HCT116 (cell line): ENCODE data around the gene TSPAN7. TPM values are rescaled to one million over a fixed set of nuclear protein-coding genes. Genes with fewer than 3 reads are reported as not detected.

ENCODE experiments used
- ATAC-seq: fragments of 200-7000 bp; cut with Tn5 transposase; 2 replicates; pipeline ENCODE4 v1.9.1; 2020; ENCODE audit warnings: mild to moderate bottlenecking, moderate library complexity
- BruUV-seq: library from RNA; stranded (reverse); fragments of 400-500 nt; replicated peaks from 2 replicates; lab custom pipeline; 2021; lab: Mats Ljungman, UMichigan
- CTCF ChIA-PET: fragments of 300-600 bp; sonication (Branson Sonifier 250); formaldehyde crosslinking; loops from one replicate; lab custom pipeline; 2021; ENCODE audit warnings: antibody characterized with exemption; lab: Charles Lee
- POLR2A ChIA-PET: fragments of 300-600, 350-600 bp; sonication (Branson Sonifier 250); formaldehyde crosslinking; loops from one replicate; lab custom pipeline; 2021; ENCODE audit warnings: antibody characterized with exemption; lab: Charles Lee
- RAD21 ChIA-PET, 2 experiments: fragments of 300-600 bp; sonication (Branson Sonifier 250); formaldehyde crosslinking; loops; one replicate each; lab custom pipeline; 2023; ENCODE audit warnings: low total read pairs in 2 of 2; ENCODE audit not compliant: uncharacterized antibody in 2 of 2, unreplicated experiment in 2 of 2, low non-redundant PET in 1 of 2; lab: Charles Lee
- DNase-seq: peaks from one replicate; pipeline ENCODE4 v3.0.0-alpha.2; 2010; ENCODE audit warnings: low read depth, low spot score
- H2AFZ ChIP-seq: fragments of 200-600 bp; shearing (Covaris generic), sonication (generic); 2 replicates; pipeline ENCODE4 v1.6.1; 2017; ENCODE audit warnings: low read depth, mixed run types, mixed read lengths, antibody characterized with exemption, low read length; ENCODE audit not compliant: poor library complexity, severe bottlenecking
- H3K27ac ChIP-seq: 2 replicates; pipeline ENCODE4 v1.5.1; 2012; ENCODE audit warnings: low read depth, low read length
- H3K27me3 ChIP-seq: fragments of 200-600 bp; sonication (generic); 2 replicates; pipeline ENCODE4 v1.6.1; 2016; ENCODE audit warnings: mixed run types, low read length, mixed read lengths; ENCODE audit not compliant: insufficient read depth
- H3K36me3 ChIP-seq, 2 experiments: fragments of 200-500 bp in 1 of 2; fragments of 200-600 bp in 1 of 2; sonication (Bioruptor generic) in 1 of 2; sonication (generic) in 1 of 2; 2 replicates each; pipeline versions ENCODE4 v1.5.1 to v1.6.1; 2014 to 2016; ENCODE audit warnings: low read length in 2 of 2, inconsistent platforms in 1 of 2, mixed read lengths in 1 of 2, mixed run types in 1 of 2; ENCODE audit not compliant: insufficient read depth in 2 of 2, control insufficient read depth in 1 of 2
- H3K4me1 ChIP-seq, 2 experiments: fragments of 200-600 bp in 1 of 2; sonication (generic) in 1 of 2; 2 replicates each; pipeline versions ENCODE4 v1.5.1 to v1.6.1; 2012 to 2017; ENCODE audit warnings: low read length in 2 of 2, inconsistent platforms in 1 of 2, mild to moderate bottlenecking in 1 of 2, mixed read lengths in 1 of 2, mixed run types in 1 of 2, moderate library complexity in 1 of 2; ENCODE audit not compliant: insufficient read depth in 2 of 2, control insufficient read depth in 1 of 2
- H3K4me2 ChIP-seq: fragments of 200-600 bp; sonication (generic); 2 replicates; pipeline ENCODE4 v1.6.1; 2017; ENCODE audit warnings: mixed run types, low read length, mixed read lengths
- H3K4me3 ChIP-seq, 2 experiments: fragments of 200-600 bp in 1 of 2; sonication (generic) in 1 of 2; replicated peaks in 1 of 2; 2 replicates each; pipeline ENCODE4 v1.5.1; 2011 to 2016; ENCODE audit warnings: low read length in 2 of 2, control low read depth in 1 of 2, low read depth in 1 of 2, mild to moderate bottlenecking in 1 of 2, mixed read lengths in 1 of 2, mixed run types in 1 of 2
- H3K79me2 ChIP-seq: fragments of 200-600 bp; sonication (generic); 2 replicates; pipeline ENCODE4 v1.6.1; 2017; ENCODE audit warnings: mild to moderate bottlenecking, mixed run types, low read length, moderate library complexity, mixed read lengths; ENCODE audit not compliant: insufficient read depth
- H3K9ac ChIP-seq: fragments of 200-600 bp; sonication (generic); 2 replicates; pipeline ENCODE4 v1.6.1; 2016; ENCODE audit warnings: low read length, mixed read lengths
- H3K9me2 ChIP-seq: fragments of 200-600 bp; sonication (generic), shearing (Covaris generic); 2 replicates; pipeline ENCODE4 v1.6.1; 2017; ENCODE audit warnings: mixed run types, mild to moderate bottlenecking, moderate library complexity; ENCODE audit not compliant: insufficient read depth
- H3K9me3 ChIP-seq, 2 experiments: fragments of 200-500 bp in 1 of 2; fragments of 200-600 bp in 1 of 2; sonication (Bioruptor generic) in 1 of 2; sonication (generic) in 1 of 2; 2 replicates each; pipeline ENCODE4 v1.6.1; 2014 to 2017; ENCODE audit warnings: low read length in 2 of 2, mixed read lengths in 2 of 2, inconsistent platforms in 1 of 2, low read depth in 1 of 2, mild to moderate bottlenecking in 1 of 2, mixed run types in 1 of 2, moderate library complexity in 1 of 2; ENCODE audit not compliant: control insufficient read depth in 1 of 2, insufficient read depth in 1 of 2
- H4K20me1 ChIP-seq: fragments of 200-600 bp; sonication (generic), shearing (Covaris generic); 2 replicates; pipeline ENCODE4 v1.6.1; 2017; ENCODE audit warnings: mixed run types, mild to moderate bottlenecking, moderate library complexity; ENCODE audit not compliant: insufficient read depth
- CBX3 ChIP-seq: IDR thresholded peaks from 2 replicates; pipeline ENCODE4 v1.6.1; 2012; ENCODE audit warnings: low read depth
- CEBPB ChIP-seq: IDR thresholded peaks from 2 replicates; pipeline ENCODE4 v1.6.1; 2012; ENCODE audit warnings: low read depth
- EGR1 ChIP-seq: IDR thresholded peaks from 2 replicates; pipeline ENCODE4 v1.6.1; 2012; ENCODE audit warnings: low read depth
- ELF1 ChIP-seq: IDR thresholded peaks from 2 replicates; pipeline ENCODE4 v1.6.1; 2012; ENCODE audit warnings: low read depth, borderline replicate concordance
- EZH2 ChIP-seq: fragments of 200-600 bp; sonication (generic); IDR thresholded peaks from 2 replicates; pipeline ENCODE4 v1.6.1; 2017; ENCODE audit warnings: antibody characterized with exemption, mixed run types
- EZH2phosphoT487 ChIP-seq: fragments of 200-600 bp; IDR thresholded peaks from 2 replicates; pipeline ENCODE4 v1.6.1; 2018; ENCODE audit warnings: antibody characterized with exemption, borderline replicate concordance
- FOSL1 ChIP-seq: IDR thresholded peaks from 2 replicates; pipeline ENCODE4 v1.6.1; 2012; ENCODE audit warnings: low read depth
- JUND ChIP-seq: IDR thresholded peaks from 2 replicates; pipeline ENCODE4 v1.6.1; 2012
- POLR2A ChIP-seq: IDR thresholded peaks from 2 replicates; pipeline ENCODE4 v1.7.0; 2011; ENCODE audit warnings: borderline replicate concordance; ENCODE audit not compliant: insufficient read depth, insufficient read length; ENCODE audit errors: extremely low read depth
- POLR2AphosphoS5 ChIP-seq: IDR thresholded peaks from 2 replicates; pipeline ENCODE4 v1.6.1; 2011; ENCODE audit warnings: mild to moderate bottlenecking, low read depth, low read length, moderate library complexity
- SIN3A ChIP-seq: IDR thresholded peaks from 2 replicates; pipeline ENCODE4 v1.6.1; 2012; ENCODE audit warnings: low read depth
- SP1 ChIP-seq: IDR thresholded peaks from 2 replicates; pipeline ENCODE4 v1.6.1; 2012; ENCODE audit warnings: low read depth
- TCF7L2 ChIP-seq: IDR thresholded peaks from 2 replicates; pipeline ENCODE4 v1.7.0; 2011; ENCODE audit warnings: borderline replicate concordance, inconsistent platforms; ENCODE audit not compliant: insufficient read depth, insufficient read length; ENCODE audit errors: extremely low read depth
- YY1 ChIP-seq: IDR thresholded peaks from 2 replicates; pipeline ENCODE4 v1.6.1; 2011; ENCODE audit warnings: low read length, low read depth, moderate library complexity, mild to moderate bottlenecking; ENCODE audit not compliant: insufficient replicate concordance; ENCODE audit errors: extremely low read depth
- ZFX ChIP-seq: fragments of 450-650 bp; IDR thresholded peaks from 2 replicates; pipeline ENCODE4 v1.6.1; 2017
- ZNF274 ChIP-seq: fragments of 200-500 bp; sonication (Bioruptor generic); IDR thresholded peaks from 2 replicates; pipeline ENCODE4 v1.6.1; 2014; ENCODE audit warnings: mild to moderate bottlenecking, low read depth, low read length, inconsistent platforms
- intact Hi-C: fragments of 100-400 bp; cut with micrococcal nuclease; formaldehyde crosslinking; loops from 2 replicates; pipeline ENCODE4 v1.10.0; 2022
- total RNA-seq: library from RNA; stranded (reverse); gene quantifications from one replicate; pipeline ENCODE4 v1.2.1, GENCODE V29; 2021; ENCODE audit not compliant: unreplicated experiment
- TF ChIP-seq, protein P1 (sequence below): IDR thresholded peaks from 2 replicates; pipeline ENCODE4 v1.6.1; 2011; ENCODE audit warnings: mild to moderate bottlenecking, low read length, moderate library complexity; ENCODE audit not compliant: insufficient replicate concordance; ENCODE audit errors: extremely low read depth
- TF ChIP-seq, protein P2 (sequence below): IDR thresholded peaks from 2 replicates; pipeline ENCODE4 v1.6.1; 2012
- TF ChIP-seq, protein P3 (sequence below), 3 experiments: fragments of 200-600 bp in 1 of 3; sonication (generic) in 1 of 3; IDR thresholded peaks in 2 of 3; conservative IDR thresholded peaks in 1 of 3; 2 replicates each; pipeline ENCODE4 v1.5.1; 2012 to 2017; ENCODE audit warnings: low read depth in 2 of 3, low read length in 2 of 3, antibody characterized with exemption in 1 of 3, borderline replicate concordance in 1 of 3, control low read depth in 1 of 3, mild to moderate bottlenecking in 1 of 3, mixed read lengths in 1 of 3, mixed run types in 1 of 3, moderate library complexity in 1 of 3; ENCODE audit not compliant: insufficient read depth in 1 of 3

The TSPAN7 gene
- total RNA-seq, 1 experiment from 2014 or later, result 2.9 TPM

GRCh38 chrX:38678821-38679220 is 117.5 kb downstream of the TSPAN7 start:
- H3K4me1 ChIP-seq, result no peaks in the 10 kb centered on the region
- POLR2A ChIA-PET, result no interaction called here
- no peak for TF ChIP-seq EGR1
- TF ChIP-seq JUND, result no peak
- TF ChIP-seq CBX3, result no peak
- no peak for TF ChIP-seq POLR2AphosphoS5
- no peak for TF ChIP-seq TCF7L2
- no peak for TF ChIP-seq SIN3A
- TF ChIP-seq ZNF274, result no peak
- TF ChIP-seq POLR2A, result no peak
- TF ChIP-seq CEBPB, result no peak
- no peaks in the 10 kb centered on the region for H3K27me3 ChIP-seq
- CTCF ChIA-PET, result no interaction called here
- no peak for DNase-seq
- no peak overlapping the region for H2AFZ ChIP-seq
- H3K4me2 ChIP-seq, result no peak overlapping the region
- no peak for ATAC-seq
- no TSS peak for BruUV-seq
- H3K9me3 ChIP-seq, result no peaks in the 10 kb centered on the region
- RAD21 ChIA-PET, result no interaction called here
- no peaks in the 10 kb centered on the region for H4K20me1 ChIP-seq
- no peaks in the 10 kb centered on the region for H3K36me3 ChIP-seq
- no peaks in the 10 kb centered on the region for H3K79me2 ChIP-seq
- H3K4me3 ChIP-seq, result no peak overlapping the region
- H3K27ac ChIP-seq, result no peak overlapping the region
- intact Hi-C loops, result no loop called here
- no peaks in the 10 kb centered on the region for H3K9me2 ChIP-seq
- no peak overlapping the region for H3K9ac ChIP-seq

- no peaks in the 10 kb centered on the region for H4K20me1 ChIP-seq
- DNase-seq, result no peak
- POLR2A ChIA-PET, result no interaction called here
- H3K9me3 ChIP-seq, result no peaks in the 10 kb centered on the region
- no peak for ATAC-seq
- H3K9ac ChIP-seq, result no peak overlapping the region
- H3K36me3 ChIP-seq, result no peaks in the 10 kb centered on the region
- H3K4me3 ChIP-seq, result no peak overlapping the region
- CTCF ChIA-PET, result no interaction called here
- RAD21 ChIA-PET, result no interaction called here
- no peaks in the 10 kb centered on the region for H3K27me3 ChIP-seq
- BruUV-seq, result no TSS peak
- no peaks in the 10 kb centered on the region for H3K9me2 ChIP-seq
- no peaks in the 10 kb centered on the region for H3K79me2 ChIP-seq
- H3K4me2 ChIP-seq, result no peak overlapping the region
- H2AFZ ChIP-seq, result no peak overlapping the region
- intact Hi-C loops, result no loop called here
- no peak overlapping the region for H3K27ac ChIP-seq
- no peaks in the 10 kb centered on the region for H3K4me1 ChIP-seq
- TF ChIP-seq FOSL1, result no peak
- no peak for TF ChIP-seq EZH2phosphoT487
- TF ChIP-seq, protein P1, sequence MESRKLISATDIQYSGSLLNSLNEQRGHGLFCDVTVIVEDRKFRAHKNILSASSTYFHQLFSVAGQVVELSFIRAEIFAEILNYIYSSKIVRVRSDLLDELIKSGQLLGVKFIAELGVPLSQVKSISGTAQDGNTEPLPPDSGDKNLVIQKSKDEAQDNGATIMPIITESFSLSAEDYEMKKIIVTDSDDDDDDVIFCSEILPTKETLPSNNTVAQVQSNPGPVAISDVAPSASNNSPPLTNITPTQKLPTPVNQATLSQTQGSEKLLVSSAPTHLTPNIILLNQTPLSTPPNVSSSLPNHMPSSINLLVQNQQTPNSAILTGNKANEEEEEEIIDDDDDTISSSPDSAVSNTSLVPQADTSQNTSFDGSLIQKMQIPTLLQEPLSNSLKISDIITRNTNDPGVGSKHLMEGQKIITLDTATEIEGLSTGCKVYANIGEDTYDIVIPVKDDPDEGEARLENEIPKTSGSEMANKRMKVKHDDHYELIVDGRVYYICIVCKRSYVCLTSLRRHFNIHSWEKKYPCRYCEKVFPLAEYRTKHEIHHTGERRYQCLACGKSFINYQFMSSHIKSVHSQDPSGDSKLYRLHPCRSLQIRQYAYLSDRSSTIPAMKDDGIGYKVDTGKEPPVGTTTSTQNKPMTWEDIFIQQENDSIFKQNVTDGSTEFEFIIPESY, result no peak
- no peak for TF ChIP-seq ZNF274
- TF ChIP-seq, protein P2, sequence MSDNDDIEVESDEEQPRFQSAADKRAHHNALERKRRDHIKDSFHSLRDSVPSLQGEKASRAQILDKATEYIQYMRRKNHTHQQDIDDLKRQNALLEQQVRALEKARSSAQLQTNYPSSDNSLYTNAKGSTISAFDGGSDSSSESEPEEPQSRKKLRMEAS, result no peak
- TF ChIP-seq CBX3, result no peak
- TF ChIP-seq POLR2A, result no peak
- no peak for TF ChIP-seq SIN3A
- no peak for TF ChIP-seq EZH2
- TF ChIP-seq SP1, result no peak
- TF ChIP-seq, protein P3, sequence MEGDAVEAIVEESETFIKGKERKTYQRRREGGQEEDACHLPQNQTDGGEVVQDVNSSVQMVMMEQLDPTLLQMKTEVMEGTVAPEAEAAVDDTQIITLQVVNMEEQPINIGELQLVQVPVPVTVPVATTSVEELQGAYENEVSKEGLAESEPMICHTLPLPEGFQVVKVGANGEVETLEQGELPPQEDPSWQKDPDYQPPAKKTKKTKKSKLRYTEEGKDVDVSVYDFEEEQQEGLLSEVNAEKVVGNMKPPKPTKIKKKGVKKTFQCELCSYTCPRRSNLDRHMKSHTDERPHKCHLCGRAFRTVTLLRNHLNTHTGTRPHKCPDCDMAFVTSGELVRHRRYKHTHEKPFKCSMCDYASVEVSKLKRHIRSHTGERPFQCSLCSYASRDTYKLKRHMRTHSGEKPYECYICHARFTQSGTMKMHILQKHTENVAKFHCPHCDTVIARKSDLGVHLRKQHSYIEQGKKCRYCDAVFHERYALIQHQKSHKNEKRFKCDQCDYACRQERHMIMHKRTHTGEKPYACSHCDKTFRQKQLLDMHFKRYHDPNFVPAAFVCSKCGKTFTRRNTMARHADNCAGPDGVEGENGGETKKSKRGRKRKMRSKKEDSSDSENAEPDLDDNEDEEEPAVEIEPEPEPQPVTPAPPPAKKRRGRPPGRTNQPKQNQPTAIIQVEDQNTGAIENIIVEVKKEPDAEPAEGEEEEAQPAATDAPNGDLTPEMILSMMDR (IDR thresholded peaks at IDR 0.05 in 2 of 3, conservative IDR thresholded peaks at IDR 0.05 in 1 of 3; ENCODE audit: borderline replicate concordance in 1 of 3, insufficient read depth in 1 of 3, low read depth in 2 of 3, low read length in 2 of 3), result no peak
- TF ChIP-seq YY1, result no peak
- TF ChIP-seq ELF1, result no peak
- no peak for TF ChIP-seq ZFX
Measured at GRCh38 chrX:38679695-38680094, 118.4 kb downstream of the TSPAN7 start.
